ENCODE data around the gene UBAC1. TPM values are rescaled to one million over a fixed set of nuclear protein-coding genes. Genes with fewer than 3 reads are reported as not detected.
A peak's percentile ranks its signal among the peaks of the same experiment; 100 is the strongest.

Gene UBAC1, protein sequence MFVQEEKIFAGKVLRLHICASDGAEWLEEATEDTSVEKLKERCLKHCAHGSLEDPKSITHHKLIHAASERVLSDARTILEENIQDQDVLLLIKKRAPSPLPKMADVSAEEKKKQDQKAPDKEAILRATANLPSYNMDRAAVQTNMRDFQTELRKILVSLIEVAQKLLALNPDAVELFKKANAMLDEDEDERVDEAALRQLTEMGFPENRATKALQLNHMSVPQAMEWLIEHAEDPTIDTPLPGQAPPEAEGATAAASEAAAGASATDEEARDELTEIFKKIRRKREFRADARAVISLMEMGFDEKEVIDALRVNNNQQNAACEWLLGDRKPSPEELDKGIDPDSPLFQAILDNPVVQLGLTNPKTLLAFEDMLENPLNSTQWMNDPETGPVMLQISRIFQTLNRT
- total RNA-seq = 34.2 TPM

GRCh38 chr9:135961277-135961715 lies at the start of gene UBAC1:
Gene UBAC1 (minus strand): TSS chr9:135961373. CDS start chr9:135961162, 211 bp downstream.
- DNase-seq (ENCODE audit: low spot score) = peak; percentile 95

DNA sequence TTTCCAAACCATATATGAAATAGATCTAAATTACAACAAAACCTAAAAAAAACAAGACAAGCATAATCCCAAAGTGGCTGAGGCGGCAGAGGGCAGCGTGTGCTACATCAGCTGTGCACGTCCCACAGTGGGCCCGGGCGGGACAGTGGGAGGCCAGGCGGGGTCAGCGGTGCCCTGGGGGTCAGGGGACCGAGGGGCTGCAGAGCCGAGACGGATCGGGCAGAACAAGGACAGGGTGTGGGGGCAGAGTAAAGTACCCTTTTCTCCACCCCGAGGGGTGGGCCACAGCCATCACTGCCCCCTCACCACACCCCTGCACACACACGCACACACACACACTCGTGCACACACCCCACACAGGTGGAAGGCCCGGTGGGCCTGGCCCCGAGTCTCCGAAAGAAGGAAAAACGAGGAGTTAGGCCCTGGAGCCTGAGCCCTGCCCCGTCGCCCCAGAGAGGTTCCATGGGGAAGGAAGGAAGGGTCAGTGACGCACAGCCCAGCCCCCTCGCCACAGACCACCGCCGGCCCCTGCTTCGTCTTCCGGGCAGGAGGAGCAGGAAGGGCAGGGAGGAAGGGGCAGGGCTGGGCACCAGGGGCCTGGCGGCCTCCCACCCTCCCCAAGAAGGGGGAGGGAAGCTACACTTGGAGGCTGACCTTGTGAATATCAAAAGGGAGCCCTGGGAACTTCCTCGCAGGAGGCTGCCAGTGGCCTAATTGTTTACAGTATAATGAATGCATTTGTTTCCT lies 49.6 kb upstream of the UBAC1 start:
- no peak for DNase-seq (ENCODE audit: low spot score)

DNA sequence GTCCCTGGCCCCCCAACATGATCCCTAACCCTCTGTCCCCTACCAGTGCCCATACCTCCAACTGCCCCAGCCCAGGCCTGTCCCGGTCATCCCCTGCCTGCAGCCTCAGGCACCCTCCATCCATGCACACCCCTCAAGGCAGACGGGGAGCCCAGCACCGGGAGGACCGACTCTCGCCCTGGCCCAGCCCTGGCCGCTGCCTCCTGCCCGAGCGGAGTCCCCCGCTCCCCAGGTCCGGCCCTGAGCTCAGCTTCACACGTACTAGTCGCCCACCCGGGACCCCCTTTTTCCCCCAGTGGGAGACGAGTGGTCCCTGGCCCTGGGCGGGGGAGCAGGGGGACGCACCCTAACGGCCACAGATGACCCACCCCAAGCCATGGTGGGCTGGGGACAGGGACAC lies 49.0 kb upstream of the UBAC1 start:
- DNase-seq (ENCODE audit: low spot score) = no peak

DNA sequence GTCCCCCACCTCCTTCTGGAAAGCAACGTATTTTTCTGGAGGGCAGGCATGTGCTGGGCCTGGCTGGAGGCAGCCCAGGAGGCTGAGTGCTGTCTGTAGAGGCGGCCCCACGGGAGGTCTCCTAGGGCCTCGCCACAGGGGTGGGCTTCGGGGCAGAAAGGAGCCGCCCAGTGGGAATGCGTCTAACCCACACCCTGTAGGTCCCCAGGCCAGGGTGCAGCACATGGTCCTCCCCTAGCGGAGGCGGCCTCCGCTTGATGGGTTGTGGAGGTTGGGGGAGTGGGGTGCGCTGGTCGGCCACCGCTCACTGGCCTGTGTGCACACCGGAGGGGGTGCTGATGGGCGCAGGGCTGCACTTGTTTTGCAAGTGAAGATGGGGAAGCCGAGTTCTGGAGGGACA lies 48.3 kb upstream of the UBAC1 start:
- no peak for DNase-seq (ENCODE audit: low spot score)

GRCh38 chr9:136008693-136008997 lies 47.5 kb upstream of the UBAC1 start:
- DNase-seq (ENCODE audit: low spot score) = no peak

DNA sequence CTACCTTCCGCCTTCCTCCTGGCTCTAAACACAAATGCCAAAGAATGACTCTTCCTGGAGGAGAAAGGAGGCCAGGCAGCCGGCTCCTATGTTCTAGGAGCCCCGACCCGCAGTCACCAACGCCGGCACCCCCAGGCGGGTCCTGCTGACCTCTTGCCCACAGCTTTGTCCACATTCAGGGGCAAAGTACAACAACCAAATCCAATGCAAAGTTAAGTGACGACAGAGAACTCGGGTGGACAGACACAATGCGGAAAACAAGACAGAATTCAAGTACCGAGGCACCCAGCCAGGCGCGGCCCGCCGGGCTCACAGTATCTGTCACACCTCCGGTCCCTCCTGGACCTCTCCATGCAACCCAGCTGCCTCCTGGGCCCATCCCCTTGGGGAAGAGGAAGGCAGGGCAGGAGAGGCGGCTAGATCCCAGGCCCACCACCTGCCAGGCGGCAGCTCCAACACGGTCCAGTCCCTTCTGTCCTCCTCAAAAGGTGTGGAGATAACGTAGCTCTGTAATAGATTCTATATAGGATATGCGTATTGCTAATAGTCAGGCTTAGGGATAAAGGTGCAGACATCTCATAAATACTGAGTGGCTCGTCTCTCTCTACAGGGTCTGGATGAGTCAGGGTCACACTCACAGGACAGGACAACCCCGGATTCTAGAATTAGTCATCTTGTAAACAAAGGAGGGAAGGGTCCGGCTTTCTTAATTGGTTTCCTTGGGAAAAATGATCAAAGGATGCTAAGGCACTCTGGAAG lies 46.9 kb upstream of the UBAC1 start:
- DNase-seq (ENCODE audit: low spot score) = no peak

- no peak for DNase-seq (ENCODE audit: low spot score)
Measured at GRCh38 chr9:136007276-136007933, 46.2 kb upstream of the UBAC1 start.

DNA sequence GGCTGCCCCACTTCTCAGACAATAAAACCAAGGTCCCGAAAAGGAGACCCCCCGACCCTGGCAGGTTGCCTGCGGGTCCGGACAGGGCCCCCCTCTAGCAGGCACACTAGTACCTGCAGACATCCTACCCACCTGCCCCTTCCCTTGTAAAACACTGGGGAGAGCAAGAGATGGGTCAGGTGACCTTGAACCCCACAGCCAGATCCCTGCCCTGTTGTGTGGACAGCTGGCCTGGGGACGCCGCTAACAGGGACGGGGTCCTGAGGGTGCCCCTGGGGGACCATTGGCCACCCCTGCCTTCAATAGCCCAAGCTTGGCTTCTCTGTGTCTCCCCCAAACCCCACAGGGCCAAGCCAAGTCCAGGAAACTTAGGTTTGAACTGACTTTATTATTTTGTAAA lies 45.0 kb upstream of the UBAC1 start:
- DNase-seq (ENCODE audit: low spot score) = no peak

GRCh38 chr9:136004712-136005111 lies 43.5 kb upstream of the UBAC1 start:
- DNase-seq (ENCODE audit: low spot score) = no peak

DNA sequence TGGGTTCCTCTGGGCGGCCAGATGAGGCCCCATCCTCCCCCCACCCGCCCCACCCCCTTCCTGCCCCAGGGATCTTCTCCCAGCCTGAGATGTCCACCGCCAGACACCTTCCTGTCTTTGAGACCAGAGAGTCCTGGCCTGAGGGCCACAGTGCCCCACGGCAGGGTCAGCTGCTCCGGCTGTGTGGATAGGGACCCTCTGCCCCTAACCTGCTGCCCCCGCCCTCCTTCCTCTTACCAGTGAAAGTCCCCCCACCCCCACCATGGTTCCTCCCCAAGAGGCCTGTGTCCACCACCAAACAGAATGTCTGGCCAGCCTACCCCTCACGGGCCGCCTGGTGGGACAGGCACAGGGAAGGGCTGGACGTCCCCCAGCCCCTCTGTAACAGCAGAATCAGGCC lies 43.0 kb upstream of the UBAC1 start:
- DNase-seq (ENCODE audit: low spot score) = no peak

GRCh38 chr9:136003411-136004218 lies 42.4 kb upstream of the UBAC1 start:
- no peak for DNase-seq (ENCODE audit: low spot score)

DNA sequence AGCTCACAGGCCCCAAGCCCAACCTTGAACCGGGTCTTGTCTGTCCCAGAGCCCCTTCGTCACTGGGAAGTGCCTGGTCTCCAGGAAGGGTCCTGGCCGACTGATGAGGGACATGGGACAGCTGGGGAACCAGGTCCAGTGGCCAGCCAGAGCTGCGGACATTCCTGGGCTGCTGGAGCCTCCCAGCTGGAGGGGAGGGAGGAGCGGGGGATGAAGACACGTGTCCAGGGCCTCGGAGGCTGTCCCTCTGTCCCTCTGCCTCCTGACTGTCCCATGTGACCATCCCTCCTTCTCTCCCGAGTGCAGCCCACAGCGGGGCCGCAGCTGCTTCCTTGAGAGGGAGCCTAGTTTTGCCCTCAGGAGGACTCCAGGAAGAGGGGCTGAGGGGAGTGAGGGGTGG lies 41.7 kb upstream of the UBAC1 start:
- no peak for DNase-seq (ENCODE audit: low spot score)

GRCh38 chr9:136002215-136002614 lies 41.0 kb upstream of the UBAC1 start:
- no peak for DNase-seq (ENCODE audit: low spot score)

- DNase-seq (ENCODE audit: low spot score) = no peak
Measured at GRCh38 chr9:136001231-136001630, 40.1 kb upstream of the UBAC1 start.

GRCh38 chr9:135998410-135999071 lies 37.4 kb upstream of the UBAC1 start:
- DNase-seq (ENCODE audit: low spot score) = no peak

- no peak for DNase-seq (ENCODE audit: low spot score)
Measured at GRCh38 chr9:135998016-135998380, 36.8 kb upstream of the UBAC1 start.

- no peak for DNase-seq (ENCODE audit: low spot score)
Measured at GRCh38 chr9:135997090-135998015, 36.2 kb upstream of the UBAC1 start.

DNA sequence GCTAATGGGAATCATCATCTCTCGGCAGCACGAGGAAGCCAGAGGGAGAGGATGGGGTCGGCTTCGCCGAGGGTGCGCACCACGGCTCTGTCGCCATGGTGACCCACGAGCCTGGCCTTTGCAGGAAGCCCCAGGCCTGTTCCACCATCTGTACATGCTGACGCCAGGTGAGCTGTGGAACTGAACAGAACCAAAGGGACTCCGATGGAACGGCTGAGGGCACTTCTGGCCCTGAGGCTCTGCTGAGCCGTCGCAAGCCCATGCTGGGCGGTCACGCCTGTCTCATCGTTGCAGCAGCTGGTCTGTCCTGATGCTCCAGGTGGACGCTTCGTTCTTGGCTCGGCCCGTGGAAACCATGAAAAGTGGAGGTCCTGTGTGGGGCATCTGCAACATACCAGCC lies 34.6 kb upstream of the UBAC1 start:
- DNase-seq (ENCODE audit: low spot score) = no peak

DNA sequence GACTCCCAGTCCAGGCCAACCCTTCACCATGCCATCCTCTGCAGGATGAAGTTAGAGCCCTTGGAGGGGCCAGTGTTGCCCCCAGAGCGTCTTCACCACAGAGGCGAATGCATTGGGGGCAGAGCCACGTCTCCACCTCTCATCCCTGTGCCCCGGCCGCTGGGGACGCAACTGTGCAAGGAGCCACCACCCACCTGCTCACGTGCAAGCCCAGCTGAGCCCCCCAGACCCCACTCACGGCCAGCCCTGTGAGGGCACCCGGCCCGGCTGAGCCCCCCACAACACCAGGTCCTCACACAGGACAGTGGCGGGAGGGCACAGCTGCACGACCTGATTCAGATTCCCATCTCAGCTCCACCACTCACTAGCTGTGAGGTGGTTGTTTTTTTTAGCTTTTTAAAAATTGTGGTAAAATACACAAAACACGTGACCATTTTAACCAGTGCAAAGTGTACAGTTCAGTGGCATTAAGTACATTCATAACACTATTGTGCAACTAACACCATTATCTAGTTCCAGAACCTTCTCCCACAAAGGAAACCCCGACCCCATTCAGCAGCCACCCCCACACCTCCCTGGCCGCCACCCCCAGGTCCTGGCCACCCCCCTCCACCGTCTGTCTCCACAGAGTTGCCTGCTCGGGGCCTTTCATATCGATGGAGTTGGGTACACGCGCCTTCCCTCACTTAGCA lies 33.5 kb upstream of the UBAC1 start:
- DNase-seq (ENCODE audit: low spot score) = no peak
